GM21529 (cell line): ENCODE data around the gene ZYX.

ENCODE experiments used
- ATAC-seq: cut with Tn5 transposase; IDR thresholded peaks from one replicate; pipeline ENCODE4 v1.9.1; 2021; ENCODE audit not compliant: unreplicated experiment

The ZYX gene

DNA sequence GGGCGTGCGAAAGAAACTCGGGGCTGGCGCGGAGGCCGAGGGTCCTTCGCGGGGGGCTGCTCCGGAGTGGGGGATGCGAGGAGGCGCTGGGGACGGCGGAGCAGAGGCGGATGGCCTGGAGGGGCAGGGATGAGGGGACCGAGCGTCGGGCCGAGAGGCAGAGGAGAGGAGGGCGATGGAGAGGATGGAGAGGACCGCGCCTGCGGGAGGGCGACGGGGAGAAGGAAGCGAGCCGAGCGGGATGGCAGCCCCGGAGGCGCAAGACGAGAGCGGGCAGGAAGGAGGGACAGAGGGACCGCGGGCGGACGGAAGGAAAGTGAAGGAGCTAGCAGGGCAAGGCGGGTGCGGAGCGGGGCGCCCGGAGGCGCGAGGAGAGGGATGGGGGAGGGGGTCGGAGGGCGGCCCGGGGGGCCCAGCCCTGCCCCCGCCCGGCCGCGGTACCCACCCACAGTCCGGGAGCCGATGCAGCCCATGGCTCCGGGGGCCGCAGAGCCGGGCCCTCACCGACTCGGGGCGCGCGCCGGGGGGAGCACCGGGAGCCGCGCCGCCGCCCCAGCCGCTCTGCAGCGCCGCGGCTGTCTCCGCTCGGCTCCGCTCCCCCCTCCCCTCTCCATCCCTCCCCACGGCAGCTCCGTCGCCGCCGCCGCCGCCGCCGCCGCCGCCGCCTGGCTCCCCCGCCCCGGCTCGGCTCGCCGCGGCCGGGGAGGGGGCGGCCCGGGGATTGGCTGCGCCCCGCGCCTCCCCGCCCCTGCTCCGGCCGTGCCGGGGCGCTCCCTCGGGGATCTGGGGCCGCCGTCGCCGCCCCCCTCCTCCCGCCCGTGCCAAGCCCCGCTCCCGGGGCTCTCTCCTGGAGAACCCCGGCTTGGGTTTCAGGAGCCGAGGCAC, 18.8 kb upstream of the ZYX start, which contains the start of gene FAM131B:
Gene FAM131B, minus strand, starts transcription at position 583 of the 885 bp plus-strand sequence. Its CDS starts 110 bp downstream, at position 473.
- peak; percentile 49 for ATAC-seq

DNA sequence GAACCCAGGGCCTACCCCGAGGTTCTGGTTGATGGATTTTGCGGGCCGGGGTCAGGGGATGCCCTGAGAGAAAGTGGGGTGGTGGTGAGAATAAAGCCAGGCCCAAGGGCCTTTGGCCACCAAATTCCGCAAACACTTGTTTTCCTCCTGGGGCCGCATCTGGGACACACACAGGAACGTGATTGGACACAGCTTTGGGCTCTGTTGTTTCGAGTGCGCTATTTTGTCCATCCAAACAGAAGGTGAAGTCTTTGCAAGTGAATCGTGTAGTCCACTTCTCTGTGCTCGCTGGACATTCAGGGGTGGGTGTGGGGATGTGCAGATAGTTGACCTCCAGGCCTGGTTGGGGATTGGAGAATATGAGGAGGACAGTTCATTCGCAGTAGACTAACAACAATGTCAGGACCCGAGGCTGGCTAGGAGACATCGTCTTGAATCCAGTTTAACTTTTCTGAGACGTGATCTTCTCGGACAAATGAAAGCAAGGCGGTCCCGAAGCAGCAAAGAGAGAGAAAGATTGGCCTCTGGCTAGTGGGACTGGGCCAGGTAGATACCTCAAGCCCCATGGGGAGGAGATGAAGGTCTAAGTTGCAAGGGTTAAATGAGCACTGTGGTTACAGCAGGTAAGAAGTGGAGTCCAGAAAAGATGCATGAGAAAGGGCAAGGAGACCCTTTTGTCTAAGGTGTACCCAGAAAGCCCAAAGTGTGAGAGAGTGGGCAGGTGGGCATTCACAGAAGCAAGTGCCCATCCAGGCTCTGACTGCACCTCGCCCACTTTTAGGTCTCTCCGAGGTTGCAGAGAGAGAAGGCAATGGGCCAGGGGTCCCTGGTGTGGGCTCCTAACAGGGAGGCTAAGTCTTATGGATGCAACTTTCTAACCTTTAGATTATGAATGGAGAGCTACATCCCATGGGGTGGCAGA, 17.9 kb upstream of the ZYX start:
- ATAC-seq, result no peak

DNA sequence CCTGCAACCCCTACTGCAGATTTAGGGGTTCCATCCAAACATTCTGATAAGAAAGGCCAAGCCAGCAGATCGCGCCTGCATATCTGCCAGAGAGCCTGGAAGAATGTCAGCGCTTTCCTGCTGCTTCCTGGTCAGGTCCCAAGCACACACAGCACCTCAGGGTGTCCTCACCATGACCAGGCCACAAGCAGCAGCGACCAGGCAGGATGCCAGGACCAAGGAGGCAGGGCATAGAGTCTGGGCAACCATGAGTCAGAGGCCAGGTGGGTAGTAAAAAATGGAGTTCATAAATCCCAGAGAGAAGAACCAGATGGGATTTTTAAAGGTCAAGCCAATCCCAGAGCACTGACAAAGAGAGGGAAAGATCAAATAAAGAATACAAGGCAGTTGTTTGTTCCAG, 13.2 kb upstream of the ZYX start:
- ATAC-seq, result no peak

DNA sequence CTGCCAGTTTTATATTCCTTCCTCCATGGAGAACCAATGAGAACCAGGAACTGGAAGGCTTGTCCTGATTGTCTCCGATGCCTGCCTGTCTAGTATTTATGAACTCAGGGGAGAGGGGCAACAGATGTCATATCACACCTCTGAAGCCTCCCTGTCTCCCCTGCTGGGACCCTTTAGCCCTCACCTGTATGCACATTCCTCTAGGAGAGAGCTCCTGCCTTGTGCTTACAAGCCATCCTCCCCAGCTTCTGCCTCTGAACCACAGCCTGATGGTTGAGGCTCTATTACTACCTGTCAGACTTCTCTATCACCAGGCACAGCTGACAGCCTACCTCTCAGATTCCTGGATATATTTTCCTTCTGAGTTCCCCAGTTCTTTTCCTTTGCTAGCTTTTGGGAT, 12.8 kb upstream of the ZYX start:
- no peak for ATAC-seq

DNA sequence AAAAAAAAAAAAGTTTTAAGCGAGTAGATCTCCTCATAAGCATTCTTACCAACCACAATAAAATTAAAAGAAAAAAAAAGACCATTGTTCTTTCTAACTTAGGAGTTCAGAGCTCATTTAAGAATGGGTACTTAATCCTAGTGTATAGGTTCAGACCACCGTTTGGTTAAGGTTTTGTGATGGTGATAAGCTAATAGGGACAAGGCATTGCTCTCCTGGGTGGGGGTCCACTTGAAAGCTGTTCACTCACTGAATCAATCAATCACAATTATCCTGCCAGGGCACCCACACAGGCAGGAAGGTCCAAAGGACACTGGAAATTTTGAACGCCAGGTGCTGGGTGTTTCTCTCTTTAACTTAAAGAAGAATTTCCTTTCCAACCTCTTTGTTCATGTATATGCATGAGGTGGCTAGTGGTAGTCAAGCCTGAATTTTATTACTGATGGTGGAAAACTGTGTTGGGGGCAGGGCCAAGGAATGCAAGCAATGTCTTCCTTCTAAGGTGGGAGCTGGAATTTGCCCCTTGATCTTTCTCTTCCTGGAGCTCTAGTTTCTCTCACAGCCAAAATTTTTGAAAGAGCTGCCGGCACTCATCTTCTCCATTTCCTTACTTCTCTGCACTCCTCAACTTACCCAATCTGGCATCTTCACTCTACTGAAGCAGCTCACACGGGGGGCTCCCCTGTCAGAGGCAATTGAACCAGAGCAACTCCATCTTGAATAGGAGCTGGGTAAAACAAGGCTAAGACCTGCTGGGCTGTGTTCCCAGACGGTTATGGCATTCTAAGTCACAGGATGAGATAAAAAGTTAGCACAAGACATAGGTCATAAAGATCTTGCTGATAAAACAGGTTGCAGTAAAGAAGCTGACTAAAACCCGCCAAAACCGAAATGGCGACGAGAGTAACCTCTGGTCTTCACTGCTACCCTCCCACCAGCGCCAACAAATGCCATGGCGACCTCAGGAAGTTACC, 11.2 kb upstream of the ZYX start:
- ATAC-seq, result no peak

DNA sequence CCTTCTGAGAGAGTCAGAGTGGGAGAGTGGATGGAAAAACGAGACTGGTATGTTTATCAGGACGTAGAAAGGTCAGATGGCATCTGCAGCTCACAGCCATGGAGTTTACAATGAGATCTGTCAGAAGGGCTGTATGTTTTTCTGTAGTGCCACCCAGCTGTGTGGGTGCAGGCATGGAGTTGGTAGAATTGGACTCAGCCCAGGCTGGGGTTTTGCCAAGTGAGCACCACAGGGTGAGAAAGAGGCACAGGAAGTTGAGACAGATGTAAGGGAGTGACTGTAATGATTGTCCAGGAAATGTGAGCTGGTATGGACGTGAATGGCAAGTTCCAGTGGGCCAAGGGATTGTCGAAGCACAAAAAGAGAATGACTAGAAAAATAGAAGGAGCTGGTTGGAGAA, 9.1 kb upstream of the ZYX start:
- ATAC-seq, result no peak

DNA sequence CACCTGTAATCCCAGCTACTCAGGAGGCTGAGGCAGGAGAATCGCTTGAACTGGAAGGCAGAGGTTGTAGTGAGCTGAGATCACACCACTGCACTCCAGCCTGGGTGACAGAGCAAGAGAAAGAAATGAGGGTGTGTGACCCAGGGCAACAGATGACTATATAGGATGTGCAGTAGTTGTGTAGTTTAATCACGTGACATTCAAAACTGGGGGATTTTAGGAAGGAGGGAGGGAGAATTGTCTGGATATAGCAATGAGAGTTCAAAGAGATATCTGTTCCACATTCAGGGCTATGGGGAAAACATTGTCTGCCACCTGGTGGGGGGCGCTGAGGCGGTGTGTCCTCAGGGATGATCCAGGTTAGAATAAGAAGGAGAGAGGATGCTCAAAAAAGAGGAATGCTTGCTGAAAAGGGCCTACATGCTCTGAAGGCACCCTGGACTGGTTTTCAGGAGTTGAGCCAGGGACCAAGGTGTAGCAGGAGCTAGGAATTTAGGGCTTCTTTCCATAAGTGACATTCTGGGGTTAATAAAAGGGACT, 7.8 kb upstream of the ZYX start:
- no peak for ATAC-seq

DNA sequence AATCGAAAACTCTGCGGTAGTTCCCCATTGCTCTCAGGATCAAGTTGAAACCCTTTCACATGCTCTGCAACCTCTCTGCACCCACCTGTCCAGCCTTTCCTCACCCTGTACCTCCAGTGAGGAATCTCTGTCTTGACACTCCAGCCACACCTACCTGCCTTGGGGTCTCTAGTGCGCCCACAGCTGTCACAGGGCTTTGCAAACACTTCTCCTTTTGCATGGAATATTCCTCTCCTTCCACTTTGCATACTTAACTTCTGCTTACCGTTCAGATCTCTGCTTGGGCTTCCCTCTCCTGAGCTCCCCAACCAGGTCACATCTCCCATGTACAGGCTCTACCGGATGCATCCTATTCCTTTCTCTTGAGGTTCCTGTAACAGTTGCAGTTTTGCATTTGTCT, 6.6 kb upstream of the ZYX start:
- ATAC-seq, result no peak

DNA sequence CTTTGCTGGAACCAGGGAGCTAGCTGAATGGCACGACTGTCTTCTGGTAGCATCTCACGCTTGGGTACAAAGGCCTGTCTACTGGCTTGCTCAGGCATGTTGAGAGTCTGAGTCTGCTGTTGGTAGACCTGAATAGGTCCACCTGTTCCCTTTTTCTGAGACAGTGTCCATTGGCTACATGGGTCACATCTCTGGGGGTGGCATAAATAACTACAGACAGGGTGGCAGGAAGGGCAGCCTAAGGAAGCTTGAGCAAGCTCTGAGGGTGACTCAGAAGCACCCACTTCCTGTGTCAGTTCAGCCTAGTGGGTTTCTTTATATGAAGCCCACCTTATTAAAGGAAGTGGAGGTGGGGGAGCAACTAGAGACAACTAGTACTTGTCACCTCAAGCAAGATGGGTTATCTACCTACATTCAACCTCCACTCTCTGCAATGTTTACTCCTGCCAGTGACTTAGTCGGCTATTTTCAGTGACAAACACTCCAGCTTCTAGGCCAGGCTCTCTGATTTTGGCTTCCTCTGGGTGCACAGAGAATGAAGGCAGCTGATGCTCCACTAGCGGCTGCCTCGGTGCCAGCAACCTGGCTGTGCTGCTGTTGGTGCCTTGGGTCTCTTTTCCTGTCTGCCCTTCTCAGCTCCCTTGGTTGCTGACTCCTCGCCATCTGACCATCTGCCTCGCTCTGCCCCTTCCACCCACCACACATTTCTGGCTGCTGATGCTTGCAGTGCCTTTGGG, 5.7 kb upstream of the ZYX start:
- no peak for ATAC-seq

DNA sequence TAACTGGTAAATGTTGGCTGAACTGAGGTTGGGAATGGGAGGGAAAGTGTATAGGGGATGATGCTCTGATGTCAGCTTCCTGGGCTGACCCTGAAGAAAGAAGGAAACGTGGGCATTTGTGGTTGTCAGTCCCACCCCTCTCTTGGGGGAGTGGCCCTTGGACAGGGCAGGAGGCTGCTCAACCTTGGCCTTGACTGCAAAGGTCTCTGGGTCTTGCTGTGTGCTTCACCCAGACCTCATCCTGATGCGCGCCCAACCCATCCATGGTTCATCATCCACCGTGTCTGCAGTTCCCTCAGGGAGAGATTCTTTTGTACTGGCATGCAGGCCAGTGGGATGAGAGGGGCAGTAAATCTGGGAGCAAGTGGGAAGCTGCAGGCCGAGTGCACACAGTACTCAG, 4.7 kb upstream of the ZYX start:
- ATAC-seq, result no peak

DNA sequence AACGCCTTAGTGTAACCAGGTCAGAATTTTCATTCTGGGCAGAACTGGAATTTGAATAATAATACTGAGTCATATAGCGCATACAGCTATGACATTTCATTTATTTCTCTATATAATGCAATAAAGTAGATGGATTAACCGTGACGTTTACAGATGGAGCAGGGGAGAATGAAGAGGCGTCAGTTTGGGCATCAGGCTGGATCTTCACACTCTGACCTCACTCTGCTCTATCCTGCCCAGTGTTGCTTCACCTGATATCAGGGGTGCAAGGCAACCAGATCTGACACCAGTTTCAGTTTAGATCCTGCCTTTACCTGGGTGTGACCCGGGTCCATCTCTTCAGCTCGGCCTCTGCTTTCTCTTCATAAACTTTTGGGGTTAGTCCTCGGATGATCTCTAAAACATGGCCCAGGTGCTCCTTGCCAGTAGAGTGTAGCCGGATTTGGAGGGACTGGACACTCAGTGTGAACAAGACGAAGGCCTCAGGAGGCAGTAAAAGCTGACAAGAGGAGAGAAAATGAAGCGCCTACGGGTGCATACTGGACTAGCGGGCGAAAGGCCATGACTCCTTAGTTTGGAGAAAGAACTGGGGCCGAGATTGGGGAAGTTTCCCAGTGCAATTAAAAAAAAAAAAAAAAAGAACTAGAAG, 1.4 kb upstream of the ZYX start:
- peak; percentile 1 for ATAC-seq

DNA sequence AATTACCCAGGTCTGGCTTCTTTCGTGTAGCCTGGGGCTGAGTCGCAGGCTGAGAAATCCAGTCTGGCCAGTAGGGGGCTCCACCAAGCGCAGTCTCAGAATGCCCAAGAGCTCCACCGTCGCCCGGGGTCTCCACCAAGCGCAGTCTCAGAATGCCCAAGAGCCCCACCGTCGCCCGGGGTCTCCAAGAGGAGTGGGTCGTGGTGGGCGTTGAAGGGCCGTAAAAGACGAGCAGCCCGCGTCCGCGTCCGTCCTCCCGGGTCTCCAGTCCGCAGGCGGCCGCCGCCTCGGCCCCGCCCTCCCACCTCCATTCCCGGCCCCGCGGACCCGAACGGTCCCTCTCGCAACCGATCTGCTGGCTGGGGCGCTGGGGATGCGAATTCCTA, 892 bp upstream of the ZYX start:
- ATAC-seq, result peak; percentile 53

DNA sequence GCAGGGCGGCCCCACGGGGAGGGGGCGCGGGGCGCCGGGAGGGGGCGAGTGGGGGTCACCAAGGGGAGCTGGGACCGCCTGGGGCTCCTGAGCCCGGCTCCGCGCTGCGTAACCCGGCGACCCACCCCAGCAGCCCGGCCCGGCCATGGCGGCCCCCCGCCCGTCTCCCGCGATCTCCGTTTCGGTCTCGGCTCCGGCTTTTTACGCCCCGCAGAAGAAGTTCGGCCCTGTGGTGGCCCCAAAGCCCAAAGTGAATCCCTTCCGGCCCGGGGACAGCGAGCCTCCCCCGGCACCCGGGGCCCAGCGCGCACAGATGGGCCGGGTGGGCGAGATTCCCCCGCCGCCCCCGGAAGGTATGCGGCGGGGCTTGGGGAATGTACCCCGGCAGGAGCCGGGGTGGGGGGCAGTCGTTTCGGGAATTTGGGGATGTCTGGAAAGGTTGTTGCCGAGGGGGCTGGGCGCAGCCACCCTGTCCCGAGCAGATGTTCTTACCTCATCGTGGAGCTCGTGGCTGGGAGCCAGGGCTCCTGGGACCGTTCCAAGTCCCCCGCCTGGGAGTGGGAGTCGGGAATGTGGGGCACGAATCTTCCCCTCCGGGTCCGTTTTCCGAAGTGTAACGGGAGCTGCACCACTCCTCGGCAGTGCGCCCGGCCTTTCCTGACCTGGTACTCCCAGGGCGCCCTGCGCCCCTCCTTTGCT, 431 bp downstream of the ZYX start:
- peak; percentile 19 for ATAC-seq

DNA sequence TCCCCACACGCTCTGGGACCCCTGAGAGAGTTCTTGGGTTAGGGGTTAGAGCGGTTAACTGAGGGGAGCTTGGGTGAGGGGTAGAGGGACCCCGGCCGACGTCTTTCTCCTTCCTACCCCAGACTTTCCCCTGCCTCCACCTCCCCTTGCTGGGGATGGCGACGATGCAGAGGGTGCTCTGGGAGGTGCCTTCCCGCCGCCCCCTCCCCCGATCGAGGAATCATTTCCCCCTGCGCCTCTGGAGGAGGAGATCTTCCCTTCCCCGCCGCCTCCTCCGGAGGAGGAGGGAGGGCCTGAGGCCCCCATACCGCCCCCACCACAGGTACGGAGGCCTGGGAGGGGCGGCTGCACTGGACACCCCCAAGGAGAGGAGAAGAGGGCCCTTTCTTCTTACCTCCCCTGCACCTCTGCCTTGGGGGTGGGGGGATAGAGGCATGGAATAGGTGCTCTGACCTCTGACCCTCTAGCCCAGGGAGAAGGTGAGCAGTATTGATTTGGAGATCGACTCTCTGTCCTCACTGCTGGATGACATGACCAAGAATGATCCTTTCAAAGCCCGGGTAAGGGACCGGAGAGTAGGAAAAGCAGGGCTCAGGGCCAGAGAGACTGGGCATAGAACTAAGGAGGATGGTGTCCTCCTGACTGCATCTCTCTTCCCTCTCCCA, 1.1 kb downstream of the ZYX start:
- ATAC-seq, result no peak

DNA sequence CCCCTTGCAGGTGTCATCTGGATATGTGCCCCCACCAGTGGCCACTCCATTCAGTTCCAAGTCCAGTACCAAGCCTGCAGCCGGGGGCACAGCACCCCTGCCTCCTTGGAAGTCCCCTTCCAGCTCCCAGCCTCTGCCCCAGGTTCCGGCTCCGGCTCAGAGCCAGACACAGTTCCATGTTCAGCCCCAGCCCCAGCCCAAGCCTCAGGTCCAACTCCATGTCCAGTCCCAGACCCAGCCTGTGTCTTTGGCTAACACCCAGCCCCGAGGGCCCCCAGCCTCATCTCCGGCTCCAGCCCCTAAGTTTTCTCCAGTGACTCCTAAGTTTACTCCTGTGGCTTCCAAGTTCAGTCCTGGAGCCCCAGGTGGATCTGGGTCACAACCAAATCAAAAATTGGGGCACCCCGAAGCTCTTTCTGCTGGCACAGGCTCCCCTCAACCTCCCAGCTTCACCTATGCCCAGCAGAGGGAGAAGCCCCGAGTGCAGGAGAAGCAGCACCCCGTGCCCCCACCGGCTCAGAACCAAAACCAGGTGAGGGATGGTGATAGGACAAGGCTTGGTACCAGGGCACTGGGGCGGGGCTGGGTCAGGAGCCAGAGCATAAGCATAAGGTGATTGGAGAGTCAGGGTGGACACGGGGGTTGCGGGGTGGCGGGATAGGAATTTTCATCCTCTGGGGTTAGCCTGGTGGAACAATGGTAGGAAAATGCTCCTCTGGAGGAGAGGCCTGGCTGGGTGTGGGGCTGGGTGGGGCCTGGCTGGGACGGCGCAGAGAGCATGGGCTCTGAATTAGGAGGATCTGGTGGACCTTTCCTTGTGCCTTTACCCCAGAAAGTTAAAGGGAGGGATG, 1.9 kb downstream of the ZYX start:
- ATAC-seq, result no peak

DNA sequence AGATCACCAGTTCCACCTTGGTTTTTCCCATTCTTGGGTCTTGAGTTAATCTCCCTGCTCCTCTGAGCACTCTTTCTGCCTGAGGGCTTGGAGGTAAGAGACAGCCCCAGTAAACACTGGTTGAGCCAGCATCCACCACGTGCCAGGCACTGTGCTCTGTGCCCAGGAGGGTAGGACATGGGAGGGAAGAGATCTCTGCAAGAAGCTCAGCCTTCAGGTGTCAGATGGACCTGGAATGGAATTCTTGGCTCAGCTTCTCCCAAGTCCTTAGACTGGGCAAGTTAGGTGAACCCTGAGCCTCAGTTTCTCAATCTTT, 2.5 kb downstream of the ZYX start:
- ATAC-seq, result no peak

DNA sequence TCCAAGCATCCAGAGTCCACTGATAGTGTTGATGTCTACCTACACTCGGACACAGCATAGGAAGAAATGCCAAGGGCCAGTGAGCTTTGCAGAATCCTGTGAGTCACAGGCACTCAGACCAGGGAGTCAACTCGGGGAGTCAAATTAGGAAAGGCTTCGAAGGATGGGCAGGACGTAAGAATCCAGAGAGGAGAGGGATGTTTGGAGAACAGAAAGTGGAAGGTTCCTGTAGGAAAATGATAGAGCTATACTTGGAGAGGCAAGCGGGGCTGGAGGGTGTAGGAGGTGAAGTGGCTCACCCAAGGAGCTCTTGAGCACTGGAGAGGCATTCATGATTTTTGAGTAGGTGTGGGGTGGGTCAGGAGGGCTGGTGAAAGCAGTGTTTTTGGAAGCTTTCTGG, 3.0 kb downstream of the ZYX start:
- no peak for ATAC-seq
